ENCODE data around the gene HOXA5. TPM values are rescaled to one million over a fixed set of nuclear protein-coding genes. Genes with fewer than 3 reads are reported as not detected.

The HOXA5 gene
- total and polyA plus RNA-seq, 2 of the 8 experiments (the other 6 are each of a cell fraction or from before 2014, with no cell fraction given): not detected

- TF ChIP-seq SRF (IDR thresholded peaks at IDR 0.05; ENCODE audit: low read depth, low read length): no peak
- TF ChIP-seq TEAD4 (IDR thresholded peaks at IDR 0.05; ENCODE audit: low read depth, low read length): no peak
- no peak for TF ChIP-seq GTF2F1 (IDR thresholded peaks at IDR 0.05; ENCODE audit: borderline replicate concordance, low read depth, low read length)
- peak; percentile 66 for TF ChIP-seq RNF2 (IDR thresholded peaks at IDR 0.05; ENCODE audit: borderline replicate concordance, low read depth, low read length, missing control alignments, poor library complexity, severe bottlenecking)
- no peak for TF ChIP-seq JUND (IDR thresholded peaks at IDR 0.05; ENCODE audit: low read length)
- TF ChIP-seq CEBPB (IDR thresholded peaks at IDR 0.05; ENCODE audit: low read depth, low read length): no peak
- TF ChIP-seq YY1 (IDR thresholded peaks at IDR 0.05; ENCODE audit: low read depth, low read length): no peak
- TF ChIP-seq SUZ12 (IDR thresholded peaks at IDR 0.05; ENCODE audit: low read length): peak; percentile 96
- TF ChIP-seq EGR1 (IDR thresholded peaks at IDR 0.05; ENCODE audit: borderline replicate concordance, low read depth, low read length): no peak
- TF ChIP-seq SAP30 (IDR thresholded peaks at IDR 0.05; ENCODE audit: insufficient read depth, insufficient replicate concordance, low read length): no peak
Observed at GRCh38 chr7:27094304-27095049, 49.0 kb downstream of the HOXA5 start (continued).
